Peyer's patch (tissue), 4 donors: ENCODE data around the gene STOML1.

Experiments
- POLR2A ChIP-seq, 2 donors: fragments of 450-650 bp; IDR thresholded peaks; one replicate each; pipeline ENCODE4 v1.5.1; 2017; ENCODE audit warnings: antibody characterized with exemption in 2 of 2, mild to moderate bottlenecking in 2 of 2, moderate library complexity in 2 of 2
- TF ChIP-seq, protein P1 (sequence below), 6 experiments: fragments of 450-650 bp in 4 of 6; fragments of 200-600 bp in 2 of 6; sonication (generic) in 1 of 6; IDR thresholded peaks; one replicate each; pipeline ENCODE4 v1.5.1; 2017 to 2019; ENCODE audit warnings: antibody characterized with exemption in 6 of 6, mild to moderate bottlenecking in 3 of 6, moderate library complexity in 1 of 6

DNA sequence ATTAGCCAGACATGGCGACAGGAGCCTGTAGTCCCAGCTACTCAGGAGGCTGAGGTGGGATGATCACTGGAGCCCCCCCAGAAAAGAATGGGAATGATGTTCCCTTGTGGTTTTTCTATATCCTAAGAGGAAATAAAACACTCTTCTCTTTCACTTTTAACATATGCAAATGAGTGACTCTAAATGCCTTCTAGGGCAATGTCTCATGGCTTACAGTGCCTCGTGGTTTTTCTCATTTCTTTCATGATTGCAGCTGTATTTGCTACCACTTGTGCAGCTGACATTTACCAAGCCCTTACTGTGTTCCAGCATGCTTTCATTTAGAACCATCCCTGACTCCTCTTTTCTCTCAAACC is 26.4 kb downstream of the STOML1 start:
- TF ChIP-seq POLR2A (IDR thresholded peaks at IDR 0.05) = no peak
- TF ChIP-seq, protein P1, sequence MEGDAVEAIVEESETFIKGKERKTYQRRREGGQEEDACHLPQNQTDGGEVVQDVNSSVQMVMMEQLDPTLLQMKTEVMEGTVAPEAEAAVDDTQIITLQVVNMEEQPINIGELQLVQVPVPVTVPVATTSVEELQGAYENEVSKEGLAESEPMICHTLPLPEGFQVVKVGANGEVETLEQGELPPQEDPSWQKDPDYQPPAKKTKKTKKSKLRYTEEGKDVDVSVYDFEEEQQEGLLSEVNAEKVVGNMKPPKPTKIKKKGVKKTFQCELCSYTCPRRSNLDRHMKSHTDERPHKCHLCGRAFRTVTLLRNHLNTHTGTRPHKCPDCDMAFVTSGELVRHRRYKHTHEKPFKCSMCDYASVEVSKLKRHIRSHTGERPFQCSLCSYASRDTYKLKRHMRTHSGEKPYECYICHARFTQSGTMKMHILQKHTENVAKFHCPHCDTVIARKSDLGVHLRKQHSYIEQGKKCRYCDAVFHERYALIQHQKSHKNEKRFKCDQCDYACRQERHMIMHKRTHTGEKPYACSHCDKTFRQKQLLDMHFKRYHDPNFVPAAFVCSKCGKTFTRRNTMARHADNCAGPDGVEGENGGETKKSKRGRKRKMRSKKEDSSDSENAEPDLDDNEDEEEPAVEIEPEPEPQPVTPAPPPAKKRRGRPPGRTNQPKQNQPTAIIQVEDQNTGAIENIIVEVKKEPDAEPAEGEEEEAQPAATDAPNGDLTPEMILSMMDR (IDR thresholded peaks at IDR 0.05) = no peak
